Astrocyte (in vitro differentiated cells and primary cell): ENCODE measurements around the gene MAGI3. TPM values are rescaled to one million over a fixed set of nuclear protein-coding genes. Genes with fewer than 3 reads are reported as not detected.

Source experiments
- DNase-seq: peaks from one replicate; pipeline ENCODE4 v3.0.0-alpha.2; 2010; ENCODE audit warnings: low read depth
- FAIRE-seq: peaks from 2 replicates; lab custom pipeline; 2011; peaks lifted over from hg19 to GRCh38; lab: Jason Lieb, UNC
- H2AFZ ChIP-seq: 2 replicates; pipeline ENCODE4 v1.6.0; 2012; ENCODE audit warnings: low read depth, low read length, inconsistent platforms
- H3K27ac ChIP-seq: 2 replicates; pipeline ENCODE4 v1.5.1; 2011; ENCODE audit warnings: low read depth, low read length, inconsistent platforms
- H3K27me3 ChIP-seq: 2 replicates; pipeline ENCODE4 v1.6.0; 2011; ENCODE audit warnings: low read length, inconsistent platforms; ENCODE audit not compliant: insufficient read depth
- H3K36me3 ChIP-seq: 2 replicates; pipeline ENCODE4 v1.5.1; 2011; ENCODE audit warnings: low read length, inconsistent platforms; ENCODE audit not compliant: insufficient read depth
- H3K4me1 ChIP-seq: 2 replicates; pipeline ENCODE4 v1.5.1; 2011; ENCODE audit warnings: low read length, inconsistent platforms; ENCODE audit not compliant: insufficient read depth
- H3K4me2 ChIP-seq: 2 replicates; pipeline ENCODE4 v1.6.0; 2012; ENCODE audit warnings: low read length, inconsistent platforms
- H3K4me3 ChIP-seq: 2 replicates; pipeline ENCODE4 v1.5.1; 2011; ENCODE audit warnings: low read depth, mild to moderate bottlenecking, low read length, inconsistent platforms; ENCODE audit not compliant: insufficient read depth
- H3K79me2 ChIP-seq: 2 replicates; pipeline ENCODE4 v1.6.0; 2012; ENCODE audit warnings: mild to moderate bottlenecking, low read length, inconsistent platforms; ENCODE audit not compliant: insufficient read depth
- H3K9ac ChIP-seq: 2 replicates; pipeline ENCODE4 v1.6.0; 2012; ENCODE audit warnings: mild to moderate bottlenecking, low read length, inconsistent platforms
- H3K9me3 ChIP-seq: 2 replicates; pipeline ENCODE4 v1.5.1; 2012; ENCODE audit warnings: low read depth, mild to moderate bottlenecking, low read length, inconsistent platforms; ENCODE audit not compliant: insufficient read depth
- H4K20me1 ChIP-seq: 2 replicates; pipeline ENCODE4 v1.6.0; 2012; ENCODE audit warnings: low read length, inconsistent platforms; ENCODE audit not compliant: insufficient read depth
- H3K27ac Mint-ChIP-seq: one replicate; pipeline ENCODE4 v1.8.0; 2021; ENCODE audit warnings: mild to moderate bottlenecking, mixed read lengths; ENCODE audit not compliant: unreplicated experiment
- H3K27me3 Mint-ChIP-seq: one replicate; pipeline ENCODE4 v1.8.0; 2021; ENCODE audit warnings: low read depth, mixed read lengths; ENCODE audit not compliant: unreplicated experiment
- H3K36me3 Mint-ChIP-seq: one replicate; pipeline ENCODE4 v1.8.0; 2021; ENCODE audit warnings: low read depth, mixed read lengths; ENCODE audit not compliant: unreplicated experiment
- H3K4me1 Mint-ChIP-seq: one replicate; pipeline ENCODE4 v1.8.0; 2021; ENCODE audit warnings: low read depth, mixed read lengths; ENCODE audit not compliant: unreplicated experiment
- H3K4me3 Mint-ChIP-seq: one replicate; pipeline ENCODE4 v1.8.0; 2021; ENCODE audit warnings: mild to moderate bottlenecking, moderate library complexity, mixed read lengths; ENCODE audit not compliant: unreplicated experiment
- H3K9me3 Mint-ChIP-seq: one replicate; pipeline ENCODE4 v1.8.0; 2021; ENCODE audit warnings: mild to moderate bottlenecking, mixed read lengths; ENCODE audit not compliant: unreplicated experiment
- CTCF ChIP-seq: IDR thresholded peaks from 2 replicates; pipeline ENCODE4 v1.5.1; 2011; ENCODE audit warnings: low read depth, mild to moderate bottlenecking, inconsistent platforms, low read length, moderate library complexity; ENCODE audit not compliant: insufficient read depth
- EZH2 ChIP-seq: IDR thresholded peaks from 2 replicates; pipeline ENCODE4 v1.6.1; 2012; ENCODE audit warnings: mild to moderate bottlenecking, low read length, inconsistent platforms; ENCODE audit not compliant: insufficient read depth
- total RNA-seq: library from RNA; stranded (reverse); gene quantifications from 2 replicates; pipeline ENCODE4 v1.2.1, GENCODE V29; 2021

Gene MAGI3
- total RNA-seq, 1 donor from 2014 or later = 16.5 TPM

DNA sequence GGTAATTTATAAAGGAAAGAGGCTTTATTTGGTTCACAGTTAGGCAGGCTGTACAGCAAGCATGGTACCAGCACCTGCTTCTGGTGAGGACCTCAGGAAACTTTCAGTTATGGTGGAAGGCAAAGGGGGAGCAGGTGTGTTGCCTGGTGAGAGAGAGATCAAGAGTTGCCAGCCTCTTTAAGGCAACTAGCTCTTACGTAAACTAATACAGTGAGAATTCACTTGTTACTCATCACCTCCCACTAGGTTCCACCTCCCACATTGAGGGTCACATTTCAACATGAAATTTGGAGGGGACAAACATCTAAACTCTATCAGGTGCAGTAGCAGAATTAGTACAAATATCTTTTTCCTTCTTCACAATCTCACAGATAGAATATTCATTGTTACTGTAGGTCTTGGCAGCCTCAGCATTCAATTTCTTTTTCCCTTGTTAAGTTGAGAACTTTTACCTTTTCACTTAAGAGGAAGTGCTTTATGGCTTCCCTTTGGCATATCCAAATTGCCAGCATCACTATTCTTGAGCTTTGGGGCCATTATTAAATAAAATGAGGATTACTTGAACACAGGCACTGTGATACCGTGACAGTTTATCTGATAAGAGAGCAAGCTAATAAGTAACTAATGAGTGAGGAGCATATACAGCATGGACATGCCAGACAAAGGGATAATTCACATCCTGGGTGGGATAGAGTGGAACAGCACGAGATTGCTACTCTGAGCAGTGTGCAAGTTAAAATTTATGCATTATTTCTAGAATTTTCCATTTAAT, 48.4 kb downstream of the MAGI3 start:
- Mint-ChIP-seq H3K9me3 (no peaks in the 10 kb centered on the region), H3K4me3 (no peak overlapping the region), H3K27ac (no peak overlapping the region), H3K27me3 (no peaks in the 10 kb centered on the region), H3K36me3 (no peaks in the 10 kb centered on the region), H3K4me1 (peaks cover 7% of the 10 kb centered on the region)
- H2AFZ ChIP-seq = no peak overlapping the region
- H3K27ac ChIP-seq = no peak overlapping the region
- DNase-seq = no peak
- no peaks in the 10 kb centered on the region for H3K27me3 ChIP-seq
- FAIRE-seq = no peak
- H3K79me2 ChIP-seq = peaks cover 6% of the 10 kb centered on the region
- TF ChIP-seq CTCF (no peak), EZH2 (no peak)
- H3K36me3 ChIP-seq = no peaks in the 10 kb centered on the region
- H3K4me3 ChIP-seq = no peak overlapping the region
- H3K9me3 ChIP-seq = no peaks in the 10 kb centered on the region
- no peak overlapping the region for H3K9ac ChIP-seq
- H3K4me2 ChIP-seq = no peak overlapping the region
- H3K4me1 ChIP-seq = no peaks in the 10 kb centered on the region
- peaks cover 15% of the 10 kb centered on the region for H4K20me1 ChIP-seq

DNA sequence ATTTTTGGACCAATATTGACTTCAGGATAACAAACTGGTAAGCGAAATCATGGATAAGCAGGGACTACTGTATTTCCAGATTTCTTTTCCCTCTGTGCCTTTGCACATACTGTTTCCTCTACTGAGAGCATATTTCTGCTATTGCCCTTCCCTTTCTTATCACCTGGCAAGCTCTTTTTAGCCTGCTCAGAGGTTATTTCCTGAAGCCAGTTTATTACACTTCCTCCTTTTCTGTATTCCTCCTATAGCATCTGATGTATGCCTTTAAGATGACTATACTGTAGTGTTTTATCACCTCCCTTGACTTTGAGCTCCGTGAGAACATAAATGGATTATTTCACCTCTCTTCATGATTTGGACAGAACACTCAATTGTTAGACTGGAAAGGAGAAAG, 49.0 kb downstream of the MAGI3 start:
- peaks cover 6% of the 10 kb centered on the region for H3K79me2 ChIP-seq
- no peaks in the 10 kb centered on the region for H3K4me1 ChIP-seq
- no peaks in the 10 kb centered on the region for H3K9me3 ChIP-seq
- no peak overlapping the region for H3K27ac ChIP-seq
- H3K4me2 ChIP-seq = no peak overlapping the region
- no peak overlapping the region for H3K27ac Mint-ChIP-seq
- peaks cover 15% of the 10 kb centered on the region for H4K20me1 ChIP-seq
- H3K27me3 Mint-ChIP-seq = no peaks in the 10 kb centered on the region
- no peak overlapping the region for H3K4me3 ChIP-seq
- FAIRE-seq (no peak), DNase-seq (no peak)
- H2AFZ ChIP-seq = no peak overlapping the region
- peaks cover 7% of the 10 kb centered on the region for H3K4me1 Mint-ChIP-seq
- no peaks in the 10 kb centered on the region for H3K36me3 ChIP-seq
- H3K36me3 Mint-ChIP-seq = no peaks in the 10 kb centered on the region
- no peak overlapping the region for H3K9ac ChIP-seq
- TF ChIP-seq EZH2 = no peak
- TF ChIP-seq CTCF = no peak
- no peaks in the 10 kb centered on the region for H3K9me3 Mint-ChIP-seq
- no peaks in the 10 kb centered on the region for H3K27me3 ChIP-seq
- H3K4me3 Mint-ChIP-seq = no peak overlapping the region

DNA sequence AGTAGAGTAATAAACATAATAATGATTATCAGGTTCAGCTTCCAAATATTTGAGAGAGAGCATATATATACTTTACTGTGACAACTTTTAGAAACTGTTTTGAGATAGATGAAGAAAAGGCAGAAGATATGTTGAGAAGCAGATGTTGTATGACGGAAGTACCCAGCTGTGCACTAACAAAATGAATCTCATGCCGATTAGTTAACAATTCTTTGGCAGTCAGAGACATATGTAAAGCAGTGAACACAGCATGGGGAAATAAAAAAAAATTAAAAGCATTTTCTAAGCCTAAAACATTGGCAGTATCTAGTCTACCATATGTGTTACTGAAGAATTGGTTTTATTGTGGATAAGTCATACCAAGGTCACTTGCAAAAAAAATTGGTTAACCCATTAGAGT, 51.8 kb downstream of the MAGI3 start:
- Mint-ChIP-seq H3K27me3 (no peaks in the 10 kb centered on the region), H3K36me3 (peaks cover 4% of the 10 kb centered on the region), H3K4me1 (peaks cover 7% of the 10 kb centered on the region), H3K27ac (no peak overlapping the region), H3K9me3 (peaks cover 5% of the 10 kb centered on the region), H3K4me3 (no peak overlapping the region)
- FAIRE-seq (no peak), DNase-seq (no peak)
- Histone ChIP-seq H3K36me3 (no peaks in the 10 kb centered on the region), H3K27me3 (no peaks in the 10 kb centered on the region), H3K4me1 (no peaks in the 10 kb centered on the region), H4K20me1 (peaks cover 15% of the 10 kb centered on the region), H3K9ac (no peak overlapping the region), H3K79me2 (peaks cover 6% of the 10 kb centered on the region), H3K27ac (no peak overlapping the region), H3K4me2 (no peak overlapping the region), H2AFZ (no peak overlapping the region), H3K4me3 (no peak overlapping the region), H3K9me3 (peaks cover 3% of the 10 kb centered on the region)
- no peak for TF ChIP-seq CTCF
- TF ChIP-seq EZH2 = no peak
